Measurements from ENCODE around the gene VRTN. TPM values are rescaled to one million over a fixed set of nuclear protein-coding genes. Genes with fewer than 3 reads are reported as not detected.

The VRTN gene
- total and polyA plus RNA-seq, 2 of the 8 experiments (the other 6 are each of a cell fraction or from before 2014, with no cell fraction given), result 133 to 148 TPM

DNA sequence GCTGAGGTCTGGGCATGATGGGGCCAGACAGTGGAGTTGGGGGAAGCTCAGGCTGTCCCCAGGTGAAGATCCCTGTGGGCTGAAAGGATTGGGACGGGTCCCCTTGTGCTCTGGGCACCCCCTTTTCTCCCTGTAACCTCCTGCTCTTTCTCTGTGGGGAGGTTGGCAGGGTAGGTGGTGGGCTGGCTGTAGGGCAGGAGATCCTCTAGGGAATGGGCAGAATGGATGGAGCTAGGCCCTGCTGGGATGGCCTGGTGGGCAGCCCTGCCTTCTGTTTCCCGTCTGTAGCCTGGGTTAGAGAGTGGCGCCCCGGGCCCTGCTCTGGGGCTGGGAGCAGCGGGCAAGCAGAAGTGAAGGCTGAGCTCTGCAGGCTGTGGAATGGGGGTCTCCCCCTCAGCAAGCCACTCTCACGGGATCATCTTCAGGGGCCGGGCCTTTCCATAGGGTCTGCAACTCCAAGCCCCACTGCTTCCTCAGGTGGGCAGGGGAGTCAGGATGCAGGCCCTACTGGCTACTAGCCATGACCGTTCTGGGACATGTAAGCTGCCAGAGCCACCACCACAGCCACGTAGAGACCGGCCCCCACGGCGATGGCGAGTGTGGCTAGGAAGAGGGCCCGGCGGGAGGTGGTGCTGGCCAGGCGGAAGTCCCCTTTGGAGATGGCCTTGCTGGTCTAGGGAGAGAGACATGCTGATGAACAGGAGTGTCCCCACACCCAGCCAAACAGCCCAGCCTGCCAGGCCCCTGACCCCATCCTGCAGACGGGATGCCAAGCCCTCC is 58.9 kb downstream of the VRTN start (continued):
- TF ChIP-seq, protein P1, sequence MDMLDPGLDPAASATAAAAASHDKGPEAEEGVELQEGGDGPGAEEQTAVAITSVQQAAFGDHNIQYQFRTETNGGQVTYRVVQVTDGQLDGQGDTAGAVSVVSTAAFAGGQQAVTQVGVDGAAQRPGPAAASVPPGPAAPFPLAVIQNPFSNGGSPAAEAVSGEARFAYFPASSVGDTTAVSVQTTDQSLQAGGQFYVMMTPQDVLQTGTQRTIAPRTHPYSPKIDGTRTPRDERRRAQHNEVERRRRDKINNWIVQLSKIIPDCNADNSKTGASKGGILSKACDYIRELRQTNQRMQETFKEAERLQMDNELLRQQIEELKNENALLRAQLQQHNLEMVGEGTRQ (IDR thresholded peaks at IDR 0.05; ENCODE audit: low read length), result no peak
- TF ChIP-seq EGR1 (IDR thresholded peaks at IDR 0.05; ENCODE audit: borderline replicate concordance, low read depth, low read length), result no peak
- TF ChIP-seq, protein P2, sequence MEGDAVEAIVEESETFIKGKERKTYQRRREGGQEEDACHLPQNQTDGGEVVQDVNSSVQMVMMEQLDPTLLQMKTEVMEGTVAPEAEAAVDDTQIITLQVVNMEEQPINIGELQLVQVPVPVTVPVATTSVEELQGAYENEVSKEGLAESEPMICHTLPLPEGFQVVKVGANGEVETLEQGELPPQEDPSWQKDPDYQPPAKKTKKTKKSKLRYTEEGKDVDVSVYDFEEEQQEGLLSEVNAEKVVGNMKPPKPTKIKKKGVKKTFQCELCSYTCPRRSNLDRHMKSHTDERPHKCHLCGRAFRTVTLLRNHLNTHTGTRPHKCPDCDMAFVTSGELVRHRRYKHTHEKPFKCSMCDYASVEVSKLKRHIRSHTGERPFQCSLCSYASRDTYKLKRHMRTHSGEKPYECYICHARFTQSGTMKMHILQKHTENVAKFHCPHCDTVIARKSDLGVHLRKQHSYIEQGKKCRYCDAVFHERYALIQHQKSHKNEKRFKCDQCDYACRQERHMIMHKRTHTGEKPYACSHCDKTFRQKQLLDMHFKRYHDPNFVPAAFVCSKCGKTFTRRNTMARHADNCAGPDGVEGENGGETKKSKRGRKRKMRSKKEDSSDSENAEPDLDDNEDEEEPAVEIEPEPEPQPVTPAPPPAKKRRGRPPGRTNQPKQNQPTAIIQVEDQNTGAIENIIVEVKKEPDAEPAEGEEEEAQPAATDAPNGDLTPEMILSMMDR (IDR thresholded peaks at IDR 0.05; ENCODE audit: control extremely low read depth in 1 of 3, insufficient read depth in 1 of 3, low read depth in 1 of 3, low read length in 3 of 3), result no peak
- TF ChIP-seq CREB1 (IDR thresholded peaks at IDR 0.05), result no peak
- TF ChIP-seq TAF1 (IDR thresholded peaks at IDR 0.05; ENCODE audit: low read depth, low read length), result no peak
- no peak for TF ChIP-seq YY1 (IDR thresholded peaks at IDR 0.05; ENCODE audit: low read depth, low read length)
- no peak for TF ChIP-seq EZH2 (IDR thresholded peaks at IDR 0.05; ENCODE audit: low read depth, low read length, severe bottlenecking)
